ENCODE data around the gene FIS1.

FIS1 gene

DNA sequence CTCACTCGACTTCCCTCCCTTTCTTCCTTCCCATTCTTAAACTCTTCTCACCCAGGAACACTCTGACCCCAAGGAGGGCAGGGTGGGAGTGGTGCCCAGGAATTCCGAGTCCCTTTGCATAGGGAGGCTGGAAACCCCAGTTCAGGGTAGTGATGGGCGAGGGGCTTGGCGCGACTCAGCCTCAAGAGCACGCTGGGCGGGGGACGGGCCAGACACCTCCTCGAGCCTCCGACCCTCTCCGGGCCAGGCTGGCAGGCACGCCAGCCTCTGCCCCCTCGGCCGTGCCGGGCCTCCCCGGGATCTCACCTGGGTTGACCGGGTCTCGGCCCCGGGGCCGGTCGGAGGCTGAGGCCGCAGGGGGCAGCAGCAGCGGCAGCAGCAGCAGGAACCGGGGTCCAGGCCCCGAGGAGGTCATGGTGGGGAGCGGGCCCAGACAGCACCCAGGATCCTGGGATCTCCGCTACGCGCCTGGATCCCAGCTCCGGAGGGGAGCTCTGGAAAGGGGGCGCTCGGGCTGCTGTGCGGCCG is 28.0 kb downstream of the FIS1 start:
- H3K4me3 ChIP-seq (ENCODE audit: low read length): peak overlapping the region; percentile 96
- TF ChIP-seq, protein P1, sequence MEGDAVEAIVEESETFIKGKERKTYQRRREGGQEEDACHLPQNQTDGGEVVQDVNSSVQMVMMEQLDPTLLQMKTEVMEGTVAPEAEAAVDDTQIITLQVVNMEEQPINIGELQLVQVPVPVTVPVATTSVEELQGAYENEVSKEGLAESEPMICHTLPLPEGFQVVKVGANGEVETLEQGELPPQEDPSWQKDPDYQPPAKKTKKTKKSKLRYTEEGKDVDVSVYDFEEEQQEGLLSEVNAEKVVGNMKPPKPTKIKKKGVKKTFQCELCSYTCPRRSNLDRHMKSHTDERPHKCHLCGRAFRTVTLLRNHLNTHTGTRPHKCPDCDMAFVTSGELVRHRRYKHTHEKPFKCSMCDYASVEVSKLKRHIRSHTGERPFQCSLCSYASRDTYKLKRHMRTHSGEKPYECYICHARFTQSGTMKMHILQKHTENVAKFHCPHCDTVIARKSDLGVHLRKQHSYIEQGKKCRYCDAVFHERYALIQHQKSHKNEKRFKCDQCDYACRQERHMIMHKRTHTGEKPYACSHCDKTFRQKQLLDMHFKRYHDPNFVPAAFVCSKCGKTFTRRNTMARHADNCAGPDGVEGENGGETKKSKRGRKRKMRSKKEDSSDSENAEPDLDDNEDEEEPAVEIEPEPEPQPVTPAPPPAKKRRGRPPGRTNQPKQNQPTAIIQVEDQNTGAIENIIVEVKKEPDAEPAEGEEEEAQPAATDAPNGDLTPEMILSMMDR (conservative IDR thresholded peaks at IDR 0.05; ENCODE audit: low read depth, low read length): peak; percentile 7
- DNase-seq (ENCODE audit: low read depth): no peak

DNA sequence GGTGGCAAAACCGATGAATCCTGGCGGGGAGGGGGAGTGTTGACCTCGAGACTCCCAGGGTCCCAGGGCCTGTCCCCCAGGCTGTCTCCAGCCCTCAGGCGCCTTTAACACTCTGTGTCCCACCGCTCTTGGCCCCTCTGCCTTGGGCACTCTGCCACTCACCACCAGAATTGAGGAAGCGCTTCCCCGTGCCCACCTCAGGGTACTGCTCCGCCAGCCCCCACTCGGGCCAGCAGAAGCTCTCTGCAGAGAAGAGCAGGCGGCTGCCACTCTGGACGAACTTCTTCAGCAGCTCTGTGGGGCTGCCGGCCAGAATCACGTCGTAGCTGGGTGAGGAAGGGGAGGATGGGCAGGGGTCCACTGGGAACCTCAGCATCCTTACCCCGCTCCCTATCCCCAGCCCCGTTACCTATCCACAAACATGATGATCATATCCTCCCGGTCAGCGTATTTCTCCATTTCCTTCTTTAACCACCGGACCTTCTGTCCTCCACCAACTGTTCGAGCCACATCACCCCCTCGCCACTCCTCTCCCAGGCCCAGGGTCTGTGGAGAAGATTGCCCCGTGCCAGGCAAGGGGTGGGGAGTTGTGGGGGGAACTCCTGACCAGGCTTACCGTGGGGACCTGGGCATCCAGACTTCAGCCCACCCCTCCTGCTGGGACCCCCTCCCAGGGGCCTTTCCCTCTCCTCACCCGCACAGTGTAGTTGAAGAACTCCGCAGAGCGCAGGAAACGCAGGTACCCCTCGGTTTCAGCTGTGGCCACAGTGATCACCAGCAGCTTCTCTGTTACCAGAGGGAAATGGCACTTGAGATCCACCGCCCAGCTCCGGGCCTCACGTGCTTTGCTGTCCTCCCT is 28.7 kb downstream of the FIS1 start:
- DNase-seq (ENCODE audit: low read depth): no peak
- TF ChIP-seq, protein P1 (conservative IDR thresholded peaks at IDR 0.05; ENCODE audit: low read depth, low read length): no peak
- peak overlapping the region; percentile 96 for H3K4me3 ChIP-seq (ENCODE audit: low read length)

DNA sequence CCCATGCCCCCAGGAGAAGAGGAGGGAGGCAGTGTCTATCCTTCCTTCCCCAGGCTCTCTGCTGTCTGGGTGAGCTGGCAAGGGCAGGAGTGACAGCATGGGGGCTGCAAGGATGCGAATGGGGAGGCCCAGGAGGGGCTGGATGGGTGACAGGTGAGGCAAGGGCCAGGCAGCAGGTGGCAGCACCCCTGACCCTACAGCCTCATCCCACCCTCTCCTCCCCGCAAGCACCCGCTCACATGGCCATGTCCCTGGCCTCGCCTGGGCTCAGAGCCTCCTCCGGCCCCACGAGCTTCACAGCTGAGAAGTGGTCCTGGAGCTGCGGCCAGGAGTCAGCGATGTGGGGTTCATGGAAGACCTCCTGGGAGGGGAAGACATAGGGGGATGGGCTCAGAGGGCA is 32.9 kb downstream of the FIS1 start:
- H3K4me3 ChIP-seq (ENCODE audit: low read length): no peak overlapping the region
- TF ChIP-seq, protein P1 (conservative IDR thresholded peaks at IDR 0.05; ENCODE audit: low read depth, low read length): no peak
- DNase-seq (ENCODE audit: low read depth): no peak

DNA sequence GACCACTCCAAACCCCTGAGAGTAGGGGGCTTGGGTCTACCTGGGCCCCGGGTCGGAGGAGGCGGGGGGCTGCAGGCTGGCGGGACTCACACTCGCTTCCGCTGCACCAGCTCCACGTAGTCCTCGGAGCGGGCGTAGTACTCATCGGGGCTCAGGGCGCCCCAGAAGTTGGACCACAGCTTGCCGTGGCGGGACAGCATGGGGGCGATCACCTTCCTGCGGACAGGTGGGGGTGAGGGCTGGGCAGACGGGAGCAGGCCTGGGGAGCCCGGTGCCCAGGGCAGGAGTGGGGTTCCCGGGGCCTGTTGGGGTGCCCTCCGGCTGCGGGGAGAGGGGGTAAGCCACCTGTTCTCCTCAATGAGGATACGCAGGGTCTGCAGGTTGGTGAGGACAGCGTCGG is 33.4 kb downstream of the FIS1 start:
- H3K4me3 ChIP-seq (ENCODE audit: low read length): no peak overlapping the region
- TF ChIP-seq, protein P1 (conservative IDR thresholded peaks at IDR 0.05; ENCODE audit: low read depth, low read length): no peak
- DNase-seq (ENCODE audit: low read depth): no peak

DNA sequence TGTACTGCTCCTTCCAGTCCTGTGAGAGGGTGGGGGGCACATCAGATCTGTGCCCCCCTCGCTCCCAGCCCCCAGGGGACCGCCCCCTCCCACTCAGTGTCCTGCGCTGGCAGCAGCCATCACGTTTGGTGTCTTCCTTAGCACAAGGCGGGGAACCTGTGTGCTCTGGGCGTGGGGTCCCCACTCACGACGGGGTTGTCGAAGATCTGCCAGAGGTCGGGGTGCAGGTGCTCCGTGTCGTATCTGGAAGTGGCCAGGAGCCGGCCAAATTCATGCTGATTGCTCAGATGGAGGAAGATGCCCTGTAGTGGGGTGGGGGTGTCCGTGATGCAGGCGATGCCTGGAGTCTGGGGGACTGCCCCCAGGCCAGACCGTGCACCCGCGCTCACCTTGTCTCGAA is 34.7 kb downstream of the FIS1 start:
- no peak overlapping the region for H3K4me3 ChIP-seq (ENCODE audit: low read length)
- no peak for DNase-seq (ENCODE audit: low read depth)
- TF ChIP-seq, protein P1 (conservative IDR thresholded peaks at IDR 0.05; ENCODE audit: low read depth, low read length): no peak

DNA sequence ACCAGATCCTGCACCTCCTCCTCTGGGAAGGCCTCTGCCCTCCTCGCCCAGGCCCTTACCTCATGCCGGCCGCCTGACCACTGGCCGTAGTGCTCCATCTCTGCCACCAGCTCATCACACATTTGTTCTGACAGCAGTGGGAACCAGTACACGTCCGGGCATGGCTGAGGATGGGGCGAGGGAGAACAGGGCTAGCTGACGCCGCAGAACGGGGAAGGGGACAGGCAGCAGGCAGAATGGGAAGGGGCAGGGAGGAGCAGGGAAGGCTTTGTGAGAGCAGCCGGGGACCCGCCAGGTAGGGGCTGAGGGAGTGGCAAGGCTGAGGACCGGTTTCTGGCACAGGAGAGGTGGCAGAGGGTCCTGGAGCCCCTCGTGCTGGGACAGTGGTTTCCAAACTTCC is 36.1 kb downstream of the FIS1 start:
- TF ChIP-seq, protein P1 (conservative IDR thresholded peaks at IDR 0.05; ENCODE audit: low read depth, low read length): no peak
- H3K4me3 ChIP-seq (ENCODE audit: low read length): no peak overlapping the region
- no peak for DNase-seq (ENCODE audit: low read depth)

DNA sequence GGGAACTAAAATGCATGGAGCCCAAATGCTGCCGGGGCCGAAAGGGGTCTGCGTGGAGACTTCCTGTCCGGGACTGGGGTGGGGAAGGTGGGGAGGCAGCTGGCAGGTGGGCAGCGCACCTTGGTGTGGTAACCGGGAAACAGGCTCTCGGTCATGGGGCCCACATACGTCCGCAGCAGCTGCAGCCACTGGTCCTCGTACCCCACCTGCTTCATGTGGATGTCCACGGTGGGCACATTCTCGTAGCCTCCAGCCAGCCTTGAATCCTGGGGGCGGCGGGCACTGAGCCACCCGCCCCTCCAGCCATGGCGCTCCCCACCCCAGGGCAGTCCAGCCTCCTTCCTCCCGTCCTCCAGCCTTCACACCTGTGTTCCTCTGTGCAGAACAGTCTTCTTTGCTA is 37.4 kb downstream of the FIS1 start:
- no peak for DNase-seq (ENCODE audit: low read depth)
- TF ChIP-seq, protein P1 (conservative IDR thresholded peaks at IDR 0.05; ENCODE audit: low read depth, low read length): no peak
- H3K4me3 ChIP-seq (ENCODE audit: low read length): no peak overlapping the region
